Measurements from ENCODE around the gene CDH13. TPM values are rescaled to one million over a fixed set of nuclear protein-coding genes. Genes with fewer than 3 reads are reported as not detected.

CDH13 gene
- total and polyA plus RNA-seq, 2 of the 8 experiments (the other 6 are each of a cell fraction or from before 2014, with no cell fraction given) = 2.3 to 2.4 TPM

GRCh38 chr16:83268169-83268568 is 641.4 kb downstream of the CDH13 start:
- TF ChIP-seq SIN3A (conservative IDR thresholded peaks at IDR 0.05 in 1 of 2, IDR thresholded peaks at IDR 0.05 in 1 of 2; ENCODE audit: low read depth in 1 of 2, low read length in 2 of 2) = no peak
- FAIRE-seq (no peak), DNase-seq (ENCODE audit: low read depth in 1 of 2, low spot score in 2 of 2) (no peak)
- no peak overlapping the region for H3K56ac ChIP-seq (replicated peaks; ENCODE audit: insufficient read length, low read depth, low read length)
- no peak overlapping the region for H3K23ac ChIP-seq (ENCODE audit: insufficient read length)
- no peaks in the 10 kb centered on the region for H4K20me1 ChIP-seq (replicated peaks in 1 of 2; ENCODE audit: control insufficient read depth in 1 of 2, insufficient read depth in 2 of 2, low read length in 2 of 2)
- H3K4me3 ChIP-seq (ENCODE audit: extremely low read depth in 1 of 4, insufficient read depth in 2 of 4, low read depth in 3 of 4, low read length in 4 of 4) = no peak overlapping the region
- H2AFZ ChIP-seq (ENCODE audit: low read length) = no peak overlapping the region
- H2AK5ac ChIP-seq (ENCODE audit: low read depth, low read length) = no peak overlapping the region
- H3K18ac ChIP-seq (ENCODE audit: extremely low read depth, low read length) = no peak overlapping the region
- ChIA-PET CTCF (ENCODE audit: partially characterized antibody) (interaction anchor here (0.7 to 2.2 kb wide), 2 partner anchors 53 to 392 kb away, joined by 3 to 4 read pairs; no protein-coding TSS in a partner anchor), POLR2A (ENCODE audit: partially characterized antibody) (no interaction called here)
- H4K91ac ChIP-seq (replicated peaks; ENCODE audit: insufficient read length, low read length) = no peak overlapping the region
- no peak overlapping the region for H4K5ac ChIP-seq (ENCODE audit: insufficient read length, low read depth, low read length)
- no peak overlapping the region for H3K4me2 ChIP-seq (ENCODE audit: insufficient read depth in 1 of 2, low read depth in 2 of 2, low read length in 2 of 2)
- H4K8ac ChIP-seq (ENCODE audit: extremely low read depth, insufficient read depth, low read length) = no peak overlapping the region
- no peaks in the 10 kb centered on the region for H3K36me3 ChIP-seq (ENCODE audit: control insufficient read depth in 2 of 4, insufficient read depth in 4 of 4, low read length in 3 of 4)
- H3K27ac ChIP-seq (ENCODE audit: low read depth, low read length) = no peak overlapping the region
- no peaks in the 10 kb centered on the region for H3K79me1 ChIP-seq (ENCODE audit: low read depth, low read length)
- H3K14ac ChIP-seq (ENCODE audit: insufficient read length) = no peak overlapping the region
- H2BK5ac ChIP-seq (ENCODE audit: low read depth, low read length) = no peak overlapping the region
- H2BK12ac ChIP-seq (ENCODE audit: low read depth, low read length) = no peak overlapping the region
- no peak overlapping the region for H2BK20ac ChIP-seq (ENCODE audit: low read length)
- H2BK120ac ChIP-seq (replicated peaks; ENCODE audit: low read depth, low read length) = no peak overlapping the region
- no peaks in the 10 kb centered on the region for H3K23me2 ChIP-seq (ENCODE audit: low read depth, low read length)
- no peak overlapping the region for H2BK15ac ChIP-seq (ENCODE audit: low read length)
- no peak overlapping the region for H3K4ac ChIP-seq (replicated peaks; ENCODE audit: insufficient read length, low read depth, low read length)
- no peaks in the 10 kb centered on the region for H3K27me3 ChIP-seq (replicated peaks in 1 of 4; ENCODE audit: control insufficient read depth in 3 of 4, extremely low read depth in 1 of 4, insufficient read depth in 3 of 4, low read length in 3 of 4)
- 88% methylated on average over 3 of the region's 3 CpGs; no CpG with 5 or more reads in 1 of the 2 experiments for WGBS, 2 experiments (ENCODE audit: extremely low coverage in 1 of 2, insufficient coverage in 1 of 2, insufficient read length in 1 of 2, insufficient replicate concordance in 2 of 2, low coverage in 1 of 2, low lambda C conversion rate in 2 of 2, missing lambda C conversion rate in 1 of 2)
- no peaks in the 10 kb centered on the region for H3K4me1 ChIP-seq (replicated peaks in 1 of 4; ENCODE audit: control insufficient read depth in 3 of 4, insufficient read depth in 4 of 4, low read length in 3 of 4)
- no peaks in the 10 kb centered on the region for H3K79me2 ChIP-seq (ENCODE audit: control insufficient read depth in 1 of 2, insufficient read depth in 2 of 2, low read length in 2 of 2)
- no peak overlapping the region for H3K9ac ChIP-seq (replicated peaks in 1 of 4; ENCODE audit: extremely low read depth in 1 of 4, low read depth in 3 of 4, low read length in 3 of 4)
- H3K9me3 ChIP-seq (ENCODE audit: insufficient read depth in 2 of 2, low read depth in 1 of 2, low read length in 1 of 2) = no peaks in the 10 kb centered on the region
